GM12874 (cell line): ENCODE measurements around the gene PGA4.
"Not testable (repeated sequence)": the region's sequence is repeated elsewhere in the genome, so short reads cannot be mapped to it uniquely, and the experiment has no call there.

Experiments used
- CTCF ChIP-seq: IDR thresholded peaks from 2 replicates; pipeline ENCODE4 v1.5.1; 2011; ENCODE audit warnings: low read depth, mild to moderate bottlenecking, control low read depth, low read length, moderate library complexity; ENCODE audit not compliant: insufficient read depth

Gene PGA4

GRCh38 chr11:61222047-61222446 is at the start of gene PGA4:
Gene PGA4 (plus strand): TSS chr11:61222347. CDS start chr11:61222401, 54 bp downstream.
- TF ChIP-seq CTCF, result not testable (repeated sequence)

- TF ChIP-seq CTCF, result no peak
Measured at GRCh38 chr11:61172356-61172755, 49.8 kb upstream of the PGA4 start.

- no peak for TF ChIP-seq CTCF
Measured at GRCh38 chr11:61172888-61173287, 49.3 kb upstream of the PGA4 start.

- 0 out of 2 replicates have a peak, but pooled peaks have one; percentile 17 for TF ChIP-seq CTCF
Measured at GRCh38 chr11:61173456-61173855, 48.7 kb upstream of the PGA4 start.

DNA sequence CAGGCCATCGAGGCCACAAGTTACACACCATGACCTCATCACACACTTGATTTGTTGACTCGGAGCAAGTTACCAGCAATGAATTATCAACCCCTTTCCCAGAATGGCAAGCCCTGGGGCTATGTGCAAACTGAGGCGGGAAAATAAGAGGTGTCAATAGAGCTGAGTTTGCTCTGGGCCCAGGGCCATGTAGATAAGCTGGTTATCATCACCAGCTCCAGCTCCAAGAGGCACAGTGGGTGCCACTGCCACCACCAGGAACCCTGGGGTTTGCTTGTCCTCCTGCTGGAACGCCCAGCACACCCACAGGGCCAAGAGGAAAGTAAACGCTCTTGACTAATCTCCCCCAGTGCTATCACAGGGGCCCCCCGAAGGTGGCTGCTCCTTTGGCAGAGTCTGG is 47.9 kb upstream of the PGA4 start:
- TF ChIP-seq CTCF, result no peak

- TF ChIP-seq CTCF, result no peak
Measured at GRCh38 chr11:61174949-61175348, 47.2 kb upstream of the PGA4 start.

GRCh38 chr11:61176446-61176845 is 45.7 kb upstream of the PGA4 start:
- TF ChIP-seq CTCF, result no peak

DNA sequence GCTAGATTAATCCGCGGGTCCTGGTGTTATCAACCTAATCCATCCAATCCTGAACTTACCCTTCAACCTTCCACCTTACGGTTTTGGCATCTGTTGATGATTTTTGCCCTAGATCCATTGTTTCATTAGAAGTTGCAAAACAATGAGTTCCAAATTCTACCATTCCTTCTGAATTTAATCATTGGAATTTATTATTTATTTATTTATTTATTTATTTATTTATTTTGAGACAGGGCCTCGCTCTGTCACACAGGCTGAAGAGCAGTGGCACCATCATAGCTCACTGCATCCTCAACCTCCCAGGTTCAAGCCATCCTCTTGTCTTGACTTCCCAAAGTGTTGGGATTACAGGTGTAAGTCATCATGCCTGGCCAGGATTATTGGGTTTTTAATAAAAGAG is 40.7 kb upstream of the PGA4 start:
- TF ChIP-seq CTCF, result no peak
